Activated naive CD4-positive, alpha-beta T cell treated with anti-CD3 and anti-CD28 coated beads for 36 hours (primary cell): ENCODE results near the gene HMCN1. TPM values are rescaled to one million over a fixed set of nuclear protein-coding genes. Genes with fewer than 3 reads are reported as not detected.

Experiments used
- CTCF ChIA-PET: fragments of 350-600 bp; sonication (Branson Sonifier 250); formaldehyde crosslinking; loops from one replicate; lab custom pipeline; 2021; ENCODE audit warnings: antibody characterized with exemption; lab: Charles Lee
- DNase-seq: peaks from one replicate; pipeline ENCODE4 v3.0.0-alpha.2; 2020
- H3K27ac Mint-ChIP-seq: one replicate; pipeline ENCODE4 v1.8.0; 2021; ENCODE audit warnings: mild to moderate bottlenecking, mixed read lengths
- H3K27me3 Mint-ChIP-seq: one replicate; pipeline ENCODE4 v1.8.0; 2021; ENCODE audit warnings: low read depth, mixed read lengths
- H3K36me3 Mint-ChIP-seq: one replicate; pipeline ENCODE4 v1.8.0; 2021; ENCODE audit warnings: low read depth, mixed read lengths
- H3K4me1 Mint-ChIP-seq: one replicate; pipeline ENCODE4 v1.8.0; 2021; ENCODE audit warnings: low read depth, mixed read lengths
- H3K4me3 Mint-ChIP-seq: one replicate; pipeline ENCODE4 v1.8.0; 2021; ENCODE audit warnings: mild to moderate bottlenecking, moderate library complexity, mixed read lengths
- H3K9me3 Mint-ChIP-seq: one replicate; pipeline ENCODE4 v1.8.0; 2021; ENCODE audit warnings: mixed read lengths
- intact Hi-C: fragments of 100-400 bp; cut with micrococcal nuclease; formaldehyde crosslinking; loops from one replicate; pipeline ENCODE4 v1.15.1; 2023
- total RNA-seq, 2 experiments: library from RNA; stranded (reverse); gene quantifications; one replicate each; pipeline ENCODE4 v1.2.3, GENCODE V29; 2021

The HMCN1 gene
- total RNA-seq, 2 experiments from 2014 or later, result 0.12 TPM; not detected in 1

GRCh38 chr1:186066411-186066810 is 332.2 kb downstream of the HMCN1 start:
- intact Hi-C loops, result no loop called here
- Mint-ChIP-seq H3K4me1 (no peaks in the 10 kb centered on the region), H3K27me3 (no peaks in the 10 kb centered on the region), H3K4me3 (no peak overlapping the region), H3K36me3 (no peaks in the 10 kb centered on the region), H3K27ac (no peak overlapping the region), H3K9me3 (no peaks in the 10 kb centered on the region)
- CTCF ChIA-PET, result interaction anchor here (1.2 kb wide), 1 partner anchor 346 kb away, joined by 3 read pairs; no protein-coding TSS in a partner anchor
- no peak for DNase-seq

- DNase-seq, result no peak
- Mint-ChIP-seq H3K27ac (no peak overlapping the region), H3K9me3 (no peaks in the 10 kb centered on the region), H3K36me3 (no peaks in the 10 kb centered on the region), H3K4me1 (no peaks in the 10 kb centered on the region), H3K27me3 (no peaks in the 10 kb centered on the region), H3K4me3 (no peak overlapping the region)
- intact Hi-C loops, result no loop called here
- CTCF ChIA-PET, result no interaction called here
Observed at GRCh38 chr1:186073697-186074096, 339.5 kb downstream of the HMCN1 start.

GRCh38 chr1:186076006-186076405 is 341.8 kb downstream of the HMCN1 start:
- no peak overlapping the region for H3K27ac Mint-ChIP-seq
- CTCF ChIA-PET, result interaction anchor here (1.0 kb wide), 1 partner anchor 8 kb away, joined by 3 read pairs; no protein-coding TSS in a partner anchor
- no peaks in the 10 kb centered on the region for H3K9me3 Mint-ChIP-seq

GRCh38 chr1:186078245-186078644 is 344.1 kb downstream of the HMCN1 start:
- Mint-ChIP-seq H3K4me3 (no peak overlapping the region), H3K27me3 (no peaks in the 10 kb centered on the region), H3K9me3 (no peaks in the 10 kb centered on the region), H3K4me1 (no peaks in the 10 kb centered on the region), H3K36me3 (no peaks in the 10 kb centered on the region), H3K27ac (no peak overlapping the region)
- CTCF ChIA-PET, result no interaction called here
- DNase-seq, result no peak
- intact Hi-C loops, result no loop called here

More at GRCh38 chr1:186076006-186076405, 341.8 kb downstream of the HMCN1 start:
- no peaks in the 10 kb centered on the region for H3K36me3 Mint-ChIP-seq
- no peaks in the 10 kb centered on the region for H3K27me3 Mint-ChIP-seq
- no peaks in the 10 kb centered on the region for H3K4me1 Mint-ChIP-seq
- DNase-seq, result no peak
- H3K4me3 Mint-ChIP-seq, result no peak overlapping the region
- intact Hi-C loops, result no loop called here

GRCh38 chr1:186079084-186079684 is 345.0 kb downstream of the HMCN1 start:
- intact Hi-C loops, result no loop called here
- no peak for DNase-seq
- Mint-ChIP-seq H3K36me3 (no peaks in the 10 kb centered on the region), H3K27me3 (no peaks in the 10 kb centered on the region), H3K4me1 (no peaks in the 10 kb centered on the region), H3K4me3 (no peak overlapping the region), H3K27ac (no peak overlapping the region), H3K9me3 (no peaks in the 10 kb centered on the region)
- CTCF ChIA-PET, result no interaction called here

GRCh38 chr1:186082235-186082937 is 348.2 kb downstream of the HMCN1 start:
- DNase-seq, result peak; percentile 28
- Mint-ChIP-seq H3K36me3 (no peaks in the 10 kb centered on the region), H3K4me1 (no peaks in the 10 kb centered on the region), H3K27ac (no peak overlapping the region), H3K4me3 (no peak overlapping the region), H3K9me3 (no peaks in the 10 kb centered on the region), H3K27me3 (no peaks in the 10 kb centered on the region)
- intact Hi-C loops, result no loop called here
- CTCF ChIA-PET, result no interaction called here

- Mint-ChIP-seq H3K9me3 (no peaks in the 10 kb centered on the region), H3K36me3 (no peaks in the 10 kb centered on the region)
- intact Hi-C loops, result no loop called here
Observed at GRCh38 chr1:186086583-186086982, 352.4 kb downstream of the HMCN1 start.

GRCh38 chr1:186089940-186090339 is 355.7 kb downstream of the HMCN1 start:
- H3K36me3 Mint-ChIP-seq, result no peaks in the 10 kb centered on the region
- peaks cover 13% of the 10 kb centered on the region for H3K27me3 Mint-ChIP-seq
- H3K4me1 Mint-ChIP-seq, result no peaks in the 10 kb centered on the region
- DNase-seq, result no peak
- no peak overlapping the region for H3K27ac Mint-ChIP-seq
- intact Hi-C loops, result no loop called here
- CTCF ChIA-PET, result no interaction called here
- no peak overlapping the region for H3K4me3 Mint-ChIP-seq
- H3K9me3 Mint-ChIP-seq, result no peaks in the 10 kb centered on the region

More at GRCh38 chr1:186086583-186086982, 352.4 kb downstream of the HMCN1 start:
- H3K4me3 Mint-ChIP-seq, result no peak overlapping the region
- no peak for DNase-seq
- H3K27ac Mint-ChIP-seq, result no peak overlapping the region
- H3K27me3 Mint-ChIP-seq, result peaks cover 4% of the 10 kb centered on the region
- no peaks in the 10 kb centered on the region for H3K4me1 Mint-ChIP-seq
- CTCF ChIA-PET, result no interaction called here

- no peak for DNase-seq
- H3K27ac Mint-ChIP-seq, result no peak overlapping the region
- CTCF ChIA-PET, result no interaction called here
Observed at GRCh38 chr1:186091222-186091720, 357.1 kb downstream of the HMCN1 start.

GRCh38 chr1:186093437-186093836 is 359.2 kb downstream of the HMCN1 start:
- H3K36me3 Mint-ChIP-seq, result no peaks in the 10 kb centered on the region
- H3K4me3 Mint-ChIP-seq, result no peak overlapping the region
- H3K9me3 Mint-ChIP-seq, result no peaks in the 10 kb centered on the region
- intact Hi-C loops, result no loop called here
- no peak for DNase-seq
- CTCF ChIA-PET, result no interaction called here
- H3K4me1 Mint-ChIP-seq, result no peaks in the 10 kb centered on the region
- H3K27me3 Mint-ChIP-seq, result peaks cover 18% of the 10 kb centered on the region
- H3K27ac Mint-ChIP-seq, result no peak overlapping the region

More at GRCh38 chr1:186091222-186091720, 357.1 kb downstream of the HMCN1 start:
- Mint-ChIP-seq H3K36me3 (no peaks in the 10 kb centered on the region), H3K9me3 (no peaks in the 10 kb centered on the region), H3K4me3 (no peak overlapping the region), H3K4me1 (no peaks in the 10 kb centered on the region), H3K27me3 (peaks cover 16% of the 10 kb centered on the region)
- intact Hi-C loops, result no loop called here

GRCh38 chr1:186094172-186094571 is 360.0 kb downstream of the HMCN1 start:
- DNase-seq, result no peak
- H3K9me3 Mint-ChIP-seq, result no peaks in the 10 kb centered on the region
- no peak overlapping the region for H3K27ac Mint-ChIP-seq
- no peaks in the 10 kb centered on the region for H3K36me3 Mint-ChIP-seq
- H3K27me3 Mint-ChIP-seq, result peaks cover 18% of the 10 kb centered on the region
- intact Hi-C loops, result no loop called here
- no peaks in the 10 kb centered on the region for H3K4me1 Mint-ChIP-seq
- CTCF ChIA-PET, result no interaction called here
- H3K4me3 Mint-ChIP-seq, result no peak overlapping the region

GRCh38 chr1:186099336-186100104 is 365.3 kb downstream of the HMCN1 start:
- intact Hi-C loops, result no loop called here
- Mint-ChIP-seq H3K27ac (no peak overlapping the region), H3K36me3 (no peaks in the 10 kb centered on the region), H3K4me3 (no peak overlapping the region), H3K9me3 (no peaks in the 10 kb centered on the region), H3K4me1 (no peaks in the 10 kb centered on the region), H3K27me3 (peaks cover 5% of the 10 kb centered on the region)
- DNase-seq, result no peak
- CTCF ChIA-PET, result no interaction called here
